MM.1S (cell line): ENCODE results near the gene PTPRN.
A peak's percentile ranks its signal among the peaks of the same experiment; 100 is the strongest.

Experiments
- DNase-seq: peaks from one replicate; pipeline ENCODE4 v3.0.0-alpha.2; 2015
- H2AFZ ChIP-seq: fragments of 300-600 bp; sonication (generic); 2 replicates; pipeline ENCODE4 v1.6.0; 2016; ENCODE audit warnings: antibody characterized with exemption, low read length
- H3F3A ChIP-seq: fragments of 300-600 bp; sonication (generic); 2 replicates; pipeline ENCODE4 v1.6.1; 2016; ENCODE audit warnings: mild to moderate bottlenecking, antibody characterized with exemption, low read length, moderate library complexity, mixed read lengths; ENCODE audit not compliant: insufficient read depth
- H3K27ac ChIP-seq: fragments of 300-600 bp; sonication (generic); 2 replicates; pipeline ENCODE4 v1.5.1; 2016; ENCODE audit warnings: mild to moderate bottlenecking, low read length
- H3K27me3 ChIP-seq: fragments of 300-600 bp; sonication (generic); replicated peaks from 2 replicates; pipeline ENCODE4 v1.6.0; 2016; ENCODE audit warnings: low read length; ENCODE audit not compliant: insufficient read depth
- H3K36me3 ChIP-seq: fragments of 300-600 bp; sonication (generic); replicated peaks from 2 replicates; pipeline ENCODE4 v1.6.1; 2016; ENCODE audit warnings: mild to moderate bottlenecking, low read length, mixed read lengths; ENCODE audit not compliant: insufficient read depth
- H3K4me1 ChIP-seq: fragments of 300-600 bp; sonication (generic); 2 replicates; pipeline ENCODE4 v1.6.1; 2016; ENCODE audit warnings: low read length, mixed read lengths
- H3K4me2 ChIP-seq: fragments of 300-600 bp; sonication (generic); 2 replicates; pipeline ENCODE4 v1.6.0; 2016; ENCODE audit warnings: low read depth, low read length
- H3K4me3 ChIP-seq: fragments of 300-600 bp; sonication (generic); 2 replicates; pipeline ENCODE4 v1.5.1; 2016; ENCODE audit warnings: low read length, mixed read lengths
- H3K79me2 ChIP-seq: fragments of 300-600 bp; sonication (generic); 2 replicates; pipeline ENCODE4 v1.6.1; 2016; ENCODE audit warnings: mixed run types, low read length, mixed read lengths
- H3K9ac ChIP-seq: fragments of 300-600 bp; sonication (generic); 2 replicates; pipeline ENCODE4 v1.6.1; 2016; ENCODE audit warnings: low read length, mixed read lengths
- H3K9me2 ChIP-seq: fragments of 300-600 bp; sonication (generic); replicated peaks from 2 replicates; pipeline ENCODE4 v1.6.1; 2016; ENCODE audit warnings: mild to moderate bottlenecking, low read length, mixed read lengths; ENCODE audit not compliant: insufficient read depth
- H3K9me3 ChIP-seq: fragments of 300-600 bp; sonication (generic); replicated peaks from 2 replicates; pipeline ENCODE4 v1.6.1; 2016; ENCODE audit warnings: mild to moderate bottlenecking, low read length, mixed read lengths; ENCODE audit not compliant: insufficient read depth
- H4K20me1 ChIP-seq: fragments of 300-600 bp; sonication (generic); 2 replicates; pipeline ENCODE4 v1.6.1; 2016; ENCODE audit warnings: mild to moderate bottlenecking, low read length, moderate library complexity, mixed read lengths; ENCODE audit not compliant: insufficient read depth
- CTCF ChIP-seq: fragments of 300-600 bp; sonication (generic); IDR thresholded peaks from 2 replicates; pipeline ENCODE4 v1.5.1; 2016; ENCODE audit warnings: antibody characterized with exemption, low read length, mixed read lengths
- EZH2 ChIP-seq: fragments of 300-600 bp; sonication (generic); optimal IDR thresholded peaks from 2 replicates; pipeline ENCODE3; 2017; ENCODE audit warnings: low read depth, mild to moderate bottlenecking, antibody characterized with exemption, low read length, mixed read lengths
- EZH2phosphoT487 ChIP-seq: fragments of 300-600 bp; sonication (generic); IDR thresholded peaks from 2 replicates; pipeline ENCODE4 v1.6.1; 2018; ENCODE audit warnings: antibody characterized with exemption, low read length

The PTPRN gene

GRCh38 chr2:219296142-219296541, 13.1 kb downstream of the PTPRN start:
- Histone ChIP-seq H2AFZ (no peak overlapping the region), H3K9me2 (no peaks in the 10 kb centered on the region), H3K4me2 (no peak overlapping the region), H3K27me3 (peaks cover 29% of the 10 kb centered on the region), H3K9ac (no peak overlapping the region), H3K9me3 (no peaks in the 10 kb centered on the region), H3K79me2 (no peaks in the 10 kb centered on the region), H3K4me1 (peaks cover 21% of the 10 kb centered on the region), H3K4me3 (no peak overlapping the region), H3K27ac (no peak overlapping the region), H3F3A (peaks cover 10% of the 10 kb centered on the region; the same call in 1 of the 2 replicates), H4K20me1 (no peaks in the 10 kb centered on the region), H3K36me3 (no peaks in the 10 kb centered on the region)
- DNase-seq: no peak
- TF ChIP-seq EZH2phosphoT487 (no peak), CTCF (no peak), EZH2 (no peak)

- H3K27me3 ChIP-seq: peaks cover 26% of the 10 kb centered on the region
- no peaks in the 10 kb centered on the region for H4K20me1 ChIP-seq
- peak overlapping the region; percentile 78 for H3K9ac ChIP-seq
- peak overlapping the region; percentile 90 for H2AFZ ChIP-seq
- peak overlapping the region; percentile 73 for H3K4me3 ChIP-seq
- H3K9me2 ChIP-seq: no peaks in the 10 kb centered on the region
- H3K4me2 ChIP-seq: peak overlapping the region; percentile 97
- peaks cover 5% of the 10 kb centered on the region; the same call in 1 of the 2 replicates for H3F3A ChIP-seq
- H3K36me3 ChIP-seq: no peaks in the 10 kb centered on the region
- H3K27ac ChIP-seq: no peak overlapping the region
- H3K79me2 ChIP-seq: no peaks in the 10 kb centered on the region
- H3K4me1 ChIP-seq: peaks cover 15% of the 10 kb centered on the region
- TF ChIP-seq EZH2: no peak
- no peak for TF ChIP-seq EZH2phosphoT487
- peak; percentile 96 for TF ChIP-seq CTCF
- H3K9me3 ChIP-seq: no peaks in the 10 kb centered on the region
- peak; percentile 94 for DNase-seq
Observed at GRCh38 chr2:219294356-219295351, 14.5 kb downstream of the PTPRN start.

GRCh38 chr2:219293736-219294231, 15.4 kb downstream of the PTPRN start:
- H3K27me3 ChIP-seq: peaks cover 24% of the 10 kb centered on the region
- H3K36me3 ChIP-seq: no peaks in the 10 kb centered on the region
- no peaks in the 10 kb centered on the region for H3K9me3 ChIP-seq
- peaks cover 6% of the 10 kb centered on the region for H3K4me1 ChIP-seq
- TF ChIP-seq EZH2phosphoT487: no peak
- TF ChIP-seq EZH2: no peak
- TF ChIP-seq CTCF: no peak
- H3K4me3 ChIP-seq: no peak overlapping the region
- DNase-seq: no peak
- H2AFZ ChIP-seq: no peak overlapping the region
- no peak overlapping the region for H3K27ac ChIP-seq
- H4K20me1 ChIP-seq: no peaks in the 10 kb centered on the region
- peaks cover 5% of the 10 kb centered on the region; the same call in 1 of the 2 replicates for H3F3A ChIP-seq
- H3K4me2 ChIP-seq: no peak overlapping the region
- no peaks in the 10 kb centered on the region for H3K9me2 ChIP-seq
- H3K79me2 ChIP-seq: no peaks in the 10 kb centered on the region
- no peak overlapping the region for H3K9ac ChIP-seq
